Ectodermal cell (in vitro differentiated cells): ENCODE measurements around the gene UBE2E3.
"Not testable (repeated sequence)": the region's sequence is repeated elsewhere in the genome, so short reads cannot be mapped to it uniquely, and the experiment has no call there.

Experiments used
- H3K27ac ChIP-seq: 2 replicates; pipeline ENCODE4 v1.7.0; 2013; ENCODE audit warnings: mild to moderate bottlenecking, low read depth, low read length; ENCODE audit not compliant: insufficient read depth, poor library complexity, severe bottlenecking
- H3K27me3 ChIP-seq: 2 replicates; pipeline ENCODE4 v1.7.0; 2013; ENCODE audit warnings: mild to moderate bottlenecking, low read length; ENCODE audit not compliant: insufficient read depth, control insufficient read depth, poor library complexity, severe bottlenecking
- H3K36me3 ChIP-seq: one replicate; pipeline ENCODE4 v1.7.0; 2013; ENCODE audit warnings: low read length; ENCODE audit not compliant: control insufficient read depth, insufficient read depth
- H3K4me1 ChIP-seq: one replicate; pipeline ENCODE4 v1.7.0; 2013; ENCODE audit warnings: low read length; ENCODE audit not compliant: control insufficient read depth, insufficient read depth
- H3K4me3 ChIP-seq: 2 replicates; pipeline ENCODE4 v1.7.0; 2013; ENCODE audit warnings: low read depth, low read length, control low read depth; ENCODE audit not compliant: insufficient read depth
- H3K9me3 ChIP-seq: 2 replicates; pipeline ENCODE4 v1.7.0; 2013; ENCODE audit warnings: mild to moderate bottlenecking, low read length, moderate library complexity; ENCODE audit not compliant: control insufficient read depth
- WGBS, 2 experiments: methylation state at CpG; one replicate each; pipeline ENCODE4 v1.1.7; 2013; ENCODE audit warnings: missing lambda C conversion rate in 2 of 2; 5-methylcytosine and 5-hydroxymethylcytosine counted together

Gene UBE2E3

GRCh38 chr2:181070836-181071200, 90.4 kb downstream of the UBE2E3 start:
- H3K9me3 ChIP-seq: no peaks in the 10 kb centered on the region
- no peak overlapping the region for H3K27ac ChIP-seq
- WGBS, 2 experiments: 95% methylated on average over 4 to 5 of the region's 5 CpGs
- H3K4me1 ChIP-seq: no peaks in the 10 kb centered on the region
- no peaks in the 10 kb centered on the region for H3K27me3 ChIP-seq
- no peaks in the 10 kb centered on the region for H3K36me3 ChIP-seq
- H3K4me3 ChIP-seq: no peak overlapping the region

- Histone ChIP-seq H3K4me3 (no peak overlapping the region), H3K36me3 (no peaks in the 10 kb centered on the region), H3K9me3 (no peaks in the 10 kb centered on the region), H3K27me3 (no peaks in the 10 kb centered on the region), H3K27ac (no peak overlapping the region), H3K4me1 (no peaks in the 10 kb centered on the region)
- 93 to 96% methylated on average over 4 to 6 of the region's 6 CpGs for WGBS, 2 experiments
Measured at GRCh38 chr2:181072486-181073235, 92.3 kb downstream of the UBE2E3 start.

- no peaks in the 10 kb centered on the region for H3K9me3 ChIP-seq
- H3K4me1 ChIP-seq: no peaks in the 10 kb centered on the region
- no peak overlapping the region for H3K4me3 ChIP-seq
- H3K27ac ChIP-seq: no peak overlapping the region
- H3K27me3 ChIP-seq: no peaks in the 10 kb centered on the region
- H3K36me3 ChIP-seq: no peaks in the 10 kb centered on the region
Measured at GRCh38 chr2:181073896-181074295, 93.5 kb downstream of the UBE2E3 start.

GRCh38 chr2:181074457-181074856, 94.1 kb downstream of the UBE2E3 start:
- H3K27me3 ChIP-seq: no peaks in the 10 kb centered on the region
- WGBS, 2 experiments: 92 to 95% methylated on average over 2 of the region's 2 CpGs
- no peaks in the 10 kb centered on the region for H3K4me1 ChIP-seq
- no peaks in the 10 kb centered on the region for H3K36me3 ChIP-seq
- H3K27ac ChIP-seq: no peak overlapping the region
- H3K4me3 ChIP-seq: no peak overlapping the region
- H3K9me3 ChIP-seq: no peaks in the 10 kb centered on the region

GRCh38 chr2:181076658-181077057, 96.3 kb downstream of the UBE2E3 start:
- no peaks in the 10 kb centered on the region for H3K4me1 ChIP-seq
- no peak overlapping the region for H3K27ac ChIP-seq
- 17% methylated on average over 1 of the region's 1 CpG; no CpG with 5 or more reads in 1 of the 2 experiments for WGBS, 2 experiments
- H3K9me3 ChIP-seq: no peaks in the 10 kb centered on the region
- no peaks in the 10 kb centered on the region for H3K36me3 ChIP-seq
- H3K27me3 ChIP-seq: no peaks in the 10 kb centered on the region
- H3K4me3 ChIP-seq: no peak overlapping the region

GRCh38 chr2:181077128-181077709, 96.8 kb downstream of the UBE2E3 start:
- 76 to 88% methylated on average over 2 to 3 of the region's 4 CpGs for WGBS, 2 experiments
- Histone ChIP-seq H3K36me3 (no peaks in the 10 kb centered on the region), H3K9me3 (no peaks in the 10 kb centered on the region), H3K4me1 (no peaks in the 10 kb centered on the region), H3K27me3 (no peaks in the 10 kb centered on the region), H3K27ac (no peak overlapping the region), H3K4me3 (no peak overlapping the region)

- H3K36me3 ChIP-seq: no peaks in the 10 kb centered on the region
- H3K27me3 ChIP-seq: no peaks in the 10 kb centered on the region
- no peak overlapping the region for H3K27ac ChIP-seq
- no peaks in the 10 kb centered on the region for H3K9me3 ChIP-seq
- WGBS, 2 experiments: 94 to 95% methylated on average over 2 of the region's 2 CpGs
- H3K4me3 ChIP-seq: no peak overlapping the region
- H3K4me1 ChIP-seq: no peaks in the 10 kb centered on the region
Measured at GRCh38 chr2:181083140-181083539, 102.7 kb downstream of the UBE2E3 start.

- 93% methylated on average over 1 of the region's 1 CpG for WGBS, 2 experiments
- H3K9me3 ChIP-seq: no peaks in the 10 kb centered on the region
- H3K27ac ChIP-seq: no peak overlapping the region
- H3K4me3 ChIP-seq: no peak overlapping the region
- no peaks in the 10 kb centered on the region for H3K27me3 ChIP-seq
- no peaks in the 10 kb centered on the region for H3K4me1 ChIP-seq
- H3K36me3 ChIP-seq: no peaks in the 10 kb centered on the region
Measured at GRCh38 chr2:181085734-181086133, 105.3 kb downstream of the UBE2E3 start.

GRCh38 chr2:181091920-181092319, 111.5 kb downstream of the UBE2E3 start:
- not testable (repeated sequence) for H3K27ac ChIP-seq, H3K4me1 ChIP-seq, H3K4me3 ChIP-seq, H3K9me3 ChIP-seq, H3K27me3 ChIP-seq, H3K36me3 ChIP-seq
- 67 to 70% methylated on average over 4 of the region's 4 CpGs for WGBS, 2 experiments

- WGBS, 2 experiments: 88 to 91% methylated on average over 2 of the region's 2 CpGs
- no peaks in the 10 kb centered on the region for H3K9me3 ChIP-seq
- H3K27me3 ChIP-seq: no peaks in the 10 kb centered on the region
- no peaks in the 10 kb centered on the region for H3K4me1 ChIP-seq
- no peaks in the 10 kb centered on the region for H3K36me3 ChIP-seq
- no peak overlapping the region for H3K27ac ChIP-seq
- H3K4me3 ChIP-seq: no peak overlapping the region
Measured at GRCh38 chr2:181095486-181095885, 115.1 kb downstream of the UBE2E3 start.
